BE2C (cell line): ENCODE results near the gene CBARP.
A peak's percentile ranks its signal among the peaks of the same experiment; 100 is the strongest.
"Not testable (repeated sequence)": the region's sequence is repeated elsewhere in the genome, so short reads cannot be mapped to it uniquely, and the experiment has no call there.

Source experiments
- DNase-seq: peaks from one replicate; pipeline ENCODE4 v3.0.0-alpha.2; 2020
- H3K27me3 ChIP-seq: fragments of 250-450 bp; sonication (Bioruptor Pico); 2 replicates; pipeline ENCODE4 v1.5.1; 2020; ENCODE audit warnings: mild to moderate bottlenecking
- H3K36me3 ChIP-seq: fragments of 250-450 bp; sonication (Bioruptor Pico); 2 replicates; pipeline ENCODE4 v1.5.1; 2020; ENCODE audit warnings: mild to moderate bottlenecking
- H3K4me1 ChIP-seq: fragments of 250-450 bp; sonication (Bioruptor Pico); 2 replicates; pipeline ENCODE4 v1.5.1; 2020
- H3K4me3 ChIP-seq: 2 replicates; pipeline ENCODE4 v1.5.1; 2011; ENCODE audit warnings: low read depth, low read length
- H3K9me3 ChIP-seq: fragments of 250-450 bp; sonication (Bioruptor Pico); 2 replicates; pipeline ENCODE4 v1.5.1; 2020
- TF ChIP-seq, protein P1 (sequence below): IDR thresholded peaks from 2 replicates; pipeline ENCODE4 v1.5.1; 2012; ENCODE audit warnings: mild to moderate bottlenecking, low read depth, low read length

Gene CBARP

DNA sequence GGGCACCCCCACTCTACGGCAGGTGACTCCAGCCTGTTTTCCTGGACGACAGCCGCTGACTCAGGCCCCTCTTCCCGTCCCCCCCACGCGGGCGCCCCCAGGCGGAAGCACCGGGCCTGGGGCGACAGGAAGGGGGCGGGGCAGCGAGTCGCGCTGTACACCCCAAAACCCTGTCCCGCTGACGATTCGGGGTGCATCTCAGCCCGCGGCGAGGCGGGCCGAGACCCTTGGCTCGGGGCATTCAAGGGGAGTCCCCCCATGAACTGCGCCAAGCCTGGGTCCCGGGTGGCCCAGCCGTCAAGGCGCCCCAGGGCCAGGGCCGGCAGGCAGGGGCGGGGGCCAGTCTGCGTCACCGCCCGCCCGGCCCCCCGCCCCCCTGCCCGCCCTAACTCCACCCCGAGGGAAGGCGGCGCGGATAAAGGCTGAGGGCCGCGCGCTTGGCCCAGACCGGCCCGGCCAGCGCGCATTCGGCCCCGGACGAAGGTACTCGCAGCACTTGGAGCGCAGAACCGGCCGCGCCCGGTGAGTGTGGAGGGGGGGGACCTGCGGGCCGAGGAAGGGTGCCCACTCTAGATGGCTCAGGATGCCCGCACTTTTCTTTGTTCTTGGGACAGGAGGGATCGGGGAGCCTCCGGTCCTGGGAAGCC lies 10.5 kb upstream of the CBARP start, which contains the start of gene MIDN:
MIDN (plus strand) TSS at position 445 of the 647 bp plus-strand sequence. CDS start 1,714 bp downstream, outside the sequence.
- H3K27me3 ChIP-seq = no peaks in the 10 kb centered on the region
- DNase-seq = peak; percentile 84
- no peaks in the 10 kb centered on the region; the same call in 1 of the 2 replicates for H3K9me3 ChIP-seq
- H3K36me3 ChIP-seq = peaks cover 31% of the 10 kb centered on the region
- TF ChIP-seq, protein P1, sequence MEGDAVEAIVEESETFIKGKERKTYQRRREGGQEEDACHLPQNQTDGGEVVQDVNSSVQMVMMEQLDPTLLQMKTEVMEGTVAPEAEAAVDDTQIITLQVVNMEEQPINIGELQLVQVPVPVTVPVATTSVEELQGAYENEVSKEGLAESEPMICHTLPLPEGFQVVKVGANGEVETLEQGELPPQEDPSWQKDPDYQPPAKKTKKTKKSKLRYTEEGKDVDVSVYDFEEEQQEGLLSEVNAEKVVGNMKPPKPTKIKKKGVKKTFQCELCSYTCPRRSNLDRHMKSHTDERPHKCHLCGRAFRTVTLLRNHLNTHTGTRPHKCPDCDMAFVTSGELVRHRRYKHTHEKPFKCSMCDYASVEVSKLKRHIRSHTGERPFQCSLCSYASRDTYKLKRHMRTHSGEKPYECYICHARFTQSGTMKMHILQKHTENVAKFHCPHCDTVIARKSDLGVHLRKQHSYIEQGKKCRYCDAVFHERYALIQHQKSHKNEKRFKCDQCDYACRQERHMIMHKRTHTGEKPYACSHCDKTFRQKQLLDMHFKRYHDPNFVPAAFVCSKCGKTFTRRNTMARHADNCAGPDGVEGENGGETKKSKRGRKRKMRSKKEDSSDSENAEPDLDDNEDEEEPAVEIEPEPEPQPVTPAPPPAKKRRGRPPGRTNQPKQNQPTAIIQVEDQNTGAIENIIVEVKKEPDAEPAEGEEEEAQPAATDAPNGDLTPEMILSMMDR = no peak
- H3K4me3 ChIP-seq = peak within 1 kb of the TSS; percentile 65
- peaks cover 16% of the 10 kb centered on the region for H3K4me1 ChIP-seq

DNA sequence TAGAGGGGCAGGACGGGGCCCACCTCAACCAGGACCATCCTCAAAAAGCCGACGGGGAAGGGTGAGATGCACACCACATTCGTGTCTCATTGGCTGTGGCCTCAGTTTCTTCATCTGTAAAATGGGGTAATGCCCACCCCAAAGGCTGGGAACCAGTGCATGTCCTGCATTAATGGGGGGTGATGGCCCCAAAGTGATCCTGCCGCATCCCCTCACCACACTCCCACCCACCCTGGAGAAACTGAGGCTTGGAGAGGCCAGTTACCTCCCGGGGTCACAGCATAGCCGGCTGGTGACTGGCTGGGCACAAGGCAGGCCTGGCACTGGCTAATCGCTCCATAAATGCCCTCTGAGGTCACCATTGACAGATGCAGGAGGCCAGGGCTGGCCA lies 9.9 kb upstream of the CBARP start:
- Histone ChIP-seq H3K4me1 (peaks cover 16% of the 10 kb centered on the region), H3K4me3 (no peak overlapping the region; the same call in 1 of the 2 replicates), H3K36me3 (peaks cover 30% of the 10 kb centered on the region), H3K27me3 (no peaks in the 10 kb centered on the region), H3K9me3 (no peaks in the 10 kb centered on the region; the same call in 1 of the 2 replicates)
- DNase-seq = no peak
- TF ChIP-seq, protein P1 = no peak

DNA sequence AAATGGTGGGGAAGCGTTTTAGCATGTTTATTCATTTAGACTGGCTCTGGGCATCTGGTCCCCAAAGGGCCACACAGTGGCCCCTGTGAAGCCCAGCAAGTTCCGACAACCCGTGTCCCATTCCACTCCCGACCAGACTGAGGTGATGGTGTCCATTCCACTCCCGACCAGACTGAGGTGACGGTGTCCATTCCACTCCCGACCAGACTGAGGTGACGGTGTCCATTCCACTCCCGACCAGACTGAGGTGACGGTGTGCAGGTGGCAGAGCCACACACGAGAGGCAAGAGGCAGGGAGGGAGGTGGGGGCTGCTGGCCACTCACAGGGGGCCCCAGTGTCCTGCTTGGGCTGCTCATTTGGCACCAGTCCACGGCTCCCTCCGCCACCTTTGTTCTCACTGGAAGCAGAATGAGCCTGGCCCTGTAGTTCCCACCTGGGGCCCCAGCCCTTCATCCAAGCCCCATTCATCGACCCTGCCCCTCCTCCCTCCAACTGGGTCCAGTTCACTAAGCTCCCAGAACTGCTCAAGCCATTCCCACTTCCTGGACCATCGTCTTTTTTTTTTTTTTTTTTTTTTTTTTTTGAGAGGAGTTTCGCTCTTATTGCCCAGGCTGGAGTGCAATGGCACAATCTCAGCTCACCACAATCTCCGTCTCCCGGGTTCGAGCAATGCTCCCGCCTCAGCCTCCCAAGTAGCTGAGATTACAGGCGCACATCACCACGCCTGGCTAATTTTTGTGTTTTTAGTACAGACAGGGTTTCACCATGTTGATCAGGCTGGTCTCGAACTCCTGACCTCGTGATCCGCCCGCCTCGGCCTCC lies 8.7 kb upstream of the CBARP start:
- H3K27me3 ChIP-seq, H3K4me3 ChIP-seq, DNase-seq, H3K9me3 ChIP-seq: not testable (repeated sequence)
- Histone ChIP-seq H3K36me3 (peaks cover 25% of the 10 kb centered on the region), H3K4me1 (peaks cover 16% of the 10 kb centered on the region)

DNA sequence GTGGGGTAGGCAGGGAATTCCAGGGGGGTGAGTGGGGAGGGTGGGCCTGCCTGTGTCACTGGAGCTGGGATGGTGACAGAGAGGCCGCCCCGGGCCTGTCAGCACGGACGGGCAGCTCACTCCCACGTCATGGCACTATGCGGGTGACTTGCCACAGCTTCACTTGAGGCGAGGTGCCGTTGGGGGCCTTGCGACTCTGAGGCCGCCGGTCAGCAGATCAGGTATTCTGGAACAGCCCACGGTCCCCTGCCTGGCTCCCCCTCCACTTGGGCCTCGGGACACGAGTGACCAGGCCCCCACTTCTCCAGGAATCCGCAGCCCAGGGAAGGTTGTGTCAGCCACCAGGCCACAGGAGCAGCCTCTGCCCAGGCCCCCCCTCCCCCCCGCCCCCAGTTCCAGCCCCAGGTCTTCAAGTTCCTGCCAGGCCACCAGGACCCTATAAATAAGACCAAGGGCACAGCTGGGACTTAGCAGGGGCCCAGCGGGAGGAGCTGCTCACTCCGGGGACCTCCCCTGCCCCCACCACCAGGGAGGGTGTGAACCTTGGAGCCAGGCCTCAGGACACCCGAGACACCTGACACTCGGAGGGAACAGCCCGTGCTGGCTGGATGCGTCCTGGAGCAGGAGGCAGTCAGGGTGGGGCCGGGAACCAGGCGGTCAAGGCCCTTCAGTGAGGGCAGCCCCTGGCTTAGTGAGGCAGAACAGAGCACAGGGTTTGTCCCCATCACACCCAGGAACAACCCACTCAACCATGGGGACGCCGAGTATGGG lies 7.9 kb upstream of the CBARP start:
- TF ChIP-seq, protein P1 = no peak
- H3K4me1 ChIP-seq = peaks cover 16% of the 10 kb centered on the region
- H3K36me3 ChIP-seq = peaks cover 20% of the 10 kb centered on the region
- H3K9me3 ChIP-seq = no peaks in the 10 kb centered on the region; the same call in 1 of the 2 replicates
- DNase-seq = no peak
- no peaks in the 10 kb centered on the region for H3K27me3 ChIP-seq
- no peak overlapping the region for H3K4me3 ChIP-seq

DNA sequence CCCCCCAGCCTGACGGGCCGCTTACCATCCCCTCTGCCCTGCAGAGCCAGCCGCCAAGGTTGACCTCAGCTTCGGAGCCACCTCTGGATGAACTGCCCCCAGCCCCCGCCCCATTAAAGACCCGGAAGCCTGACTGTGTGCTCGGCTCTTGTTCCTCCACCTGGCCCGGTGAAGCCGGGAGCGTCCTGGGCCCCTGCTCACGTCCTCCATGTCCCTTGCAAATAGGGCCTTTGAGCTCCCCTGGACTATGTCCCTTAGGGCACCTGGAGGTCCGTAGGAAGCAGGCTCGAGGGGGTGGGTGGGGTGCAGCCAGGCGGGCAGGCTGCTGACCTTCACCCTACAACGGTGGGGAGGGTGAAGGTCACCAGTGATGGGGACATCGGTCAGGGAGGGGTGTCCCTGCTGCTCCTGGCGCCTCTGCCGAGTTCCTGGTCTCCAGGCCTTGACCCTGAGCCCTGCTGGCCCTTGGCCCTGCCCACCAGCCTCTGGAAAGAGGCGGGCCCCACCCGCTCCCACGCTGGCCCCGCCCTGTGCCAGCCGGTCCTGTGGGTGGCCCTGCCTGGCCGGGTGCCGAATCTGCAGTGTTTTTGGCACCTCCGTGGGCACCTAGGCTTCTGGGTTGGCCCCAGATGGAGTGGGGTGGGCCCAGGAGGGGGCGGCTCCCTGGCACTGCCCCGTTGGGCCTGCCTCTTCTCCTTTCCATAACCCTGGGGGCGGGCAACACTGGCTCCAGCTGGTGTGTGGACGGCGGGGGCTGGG lies 7.1 kb upstream of the CBARP start:
- no peak for DNase-seq
- Histone ChIP-seq H3K27me3 (no peaks in the 10 kb centered on the region), H3K36me3 (peaks cover 14% of the 10 kb centered on the region), H3K4me3 (peak overlapping the region; percentile 29), H3K9me3 (no peaks in the 10 kb centered on the region; the same call in 1 of the 2 replicates), H3K4me1 (peaks cover 17% of the 10 kb centered on the region)
- TF ChIP-seq, protein P1 = no peak
